ENCODE results near the gene IWS1.
"Not testable (repeated sequence)": the region's sequence is repeated elsewhere in the genome, so short reads cannot be mapped to it uniquely, and the experiment has no call there.

Gene IWS1

DNA sequence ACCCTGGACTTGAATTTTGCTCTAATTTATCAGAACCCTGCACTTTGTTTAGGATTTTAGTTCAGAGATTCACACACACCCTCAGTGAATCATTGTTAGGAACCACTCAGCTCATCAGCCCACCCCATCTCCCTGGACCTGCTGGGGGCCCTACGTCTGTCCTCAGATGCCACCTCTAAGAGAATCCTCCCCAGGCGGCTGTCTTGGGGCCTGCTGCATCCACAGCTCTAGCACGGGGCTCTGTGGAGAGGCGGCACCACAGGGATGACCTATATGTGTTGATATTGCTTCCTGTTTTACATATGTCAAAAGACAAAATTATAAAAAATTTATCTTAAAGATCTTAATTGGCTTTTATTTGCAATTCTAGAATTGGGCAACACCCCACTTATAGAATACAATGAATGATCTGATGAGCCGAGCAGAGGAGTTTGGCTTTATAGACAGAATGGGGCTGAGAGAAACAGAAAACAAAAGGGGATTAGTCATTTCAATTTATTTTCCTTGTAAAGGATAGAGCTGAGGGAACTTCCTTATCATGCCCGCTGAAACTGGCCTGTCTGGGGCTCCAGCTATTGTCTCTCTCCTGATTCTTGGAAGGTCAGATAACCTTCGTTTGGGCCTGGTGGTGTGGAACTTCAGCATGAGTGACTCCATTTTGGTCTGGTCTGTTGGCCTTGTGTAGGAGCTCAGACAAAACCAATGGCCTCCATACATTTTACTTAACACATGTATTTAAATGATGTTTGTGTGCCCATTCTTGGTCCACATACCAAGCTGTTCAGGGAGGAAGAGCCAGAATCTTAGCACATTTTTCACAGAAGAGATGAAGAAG, 10.6 kb upstream of the IWS1 start:
- TF ChIP-seq, protein P1, sequence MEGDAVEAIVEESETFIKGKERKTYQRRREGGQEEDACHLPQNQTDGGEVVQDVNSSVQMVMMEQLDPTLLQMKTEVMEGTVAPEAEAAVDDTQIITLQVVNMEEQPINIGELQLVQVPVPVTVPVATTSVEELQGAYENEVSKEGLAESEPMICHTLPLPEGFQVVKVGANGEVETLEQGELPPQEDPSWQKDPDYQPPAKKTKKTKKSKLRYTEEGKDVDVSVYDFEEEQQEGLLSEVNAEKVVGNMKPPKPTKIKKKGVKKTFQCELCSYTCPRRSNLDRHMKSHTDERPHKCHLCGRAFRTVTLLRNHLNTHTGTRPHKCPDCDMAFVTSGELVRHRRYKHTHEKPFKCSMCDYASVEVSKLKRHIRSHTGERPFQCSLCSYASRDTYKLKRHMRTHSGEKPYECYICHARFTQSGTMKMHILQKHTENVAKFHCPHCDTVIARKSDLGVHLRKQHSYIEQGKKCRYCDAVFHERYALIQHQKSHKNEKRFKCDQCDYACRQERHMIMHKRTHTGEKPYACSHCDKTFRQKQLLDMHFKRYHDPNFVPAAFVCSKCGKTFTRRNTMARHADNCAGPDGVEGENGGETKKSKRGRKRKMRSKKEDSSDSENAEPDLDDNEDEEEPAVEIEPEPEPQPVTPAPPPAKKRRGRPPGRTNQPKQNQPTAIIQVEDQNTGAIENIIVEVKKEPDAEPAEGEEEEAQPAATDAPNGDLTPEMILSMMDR (conservative IDR thresholded peaks at IDR 0.05; ENCODE audit: low read depth, low read length): no peak
- no peak overlapping the region for H3K4me3 ChIP-seq (ENCODE audit: low read depth, low read length)
- DNase-seq (ENCODE audit: low read depth): no peak

GRCh38 chr2:127535918-127536317, 9.6 kb upstream of the IWS1 start:
- TF ChIP-seq, protein P1 (conservative IDR thresholded peaks at IDR 0.05; ENCODE audit: low read depth, low read length): no peak
- DNase-seq (ENCODE audit: low read depth): no peak
- no peak overlapping the region for H3K4me3 ChIP-seq (ENCODE audit: low read depth, low read length)

GRCh38 chr2:127535422-127535901, 9.2 kb upstream of the IWS1 start, which contains the start of gene MYO7B:
TSS of gene MYO7B (plus strand) at chr2:127535683. CDS start at chr2:127559723, 24,040 bp downstream.
- no peak for DNase-seq (ENCODE audit: low read depth)
- H3K4me3 ChIP-seq (ENCODE audit: low read depth, low read length): no peak within 1 kb of the TSS
- TF ChIP-seq, protein P1 (conservative IDR thresholded peaks at IDR 0.05; ENCODE audit: low read depth, low read length): no peak

DNA sequence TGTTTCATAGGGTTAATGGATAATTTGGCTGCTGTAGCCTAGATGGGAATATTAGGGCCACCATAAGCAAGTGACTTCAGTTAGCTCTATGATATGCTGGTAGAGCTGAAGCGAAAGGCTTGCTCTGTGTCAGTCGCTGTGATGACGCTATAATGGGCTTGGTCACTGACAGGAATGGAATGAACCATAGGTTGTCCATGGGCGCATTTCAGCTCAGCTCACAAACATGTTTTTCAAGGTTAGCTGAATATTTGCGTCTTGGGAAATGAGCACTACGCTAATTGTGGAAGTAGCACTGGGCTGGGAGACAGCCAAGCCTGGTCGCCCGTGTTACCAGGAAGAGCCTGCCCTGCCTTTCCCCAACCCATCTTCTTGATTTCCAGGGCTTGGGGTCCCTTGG, 6.0 kb upstream of the IWS1 start:
- no peak overlapping the region for H3K4me3 ChIP-seq (ENCODE audit: low read depth, low read length)
- TF ChIP-seq, protein P1 (conservative IDR thresholded peaks at IDR 0.05; ENCODE audit: low read depth, low read length): no peak
- no peak for DNase-seq (ENCODE audit: low read depth)

- TF ChIP-seq, protein P1 (conservative IDR thresholded peaks at IDR 0.05; ENCODE audit: low read depth, low read length): no peak
- no peak overlapping the region for H3K4me3 ChIP-seq (ENCODE audit: low read depth, low read length)
- no peak for DNase-seq (ENCODE audit: low read depth)
These were observed 4.9 kb upstream of the IWS1 start for GRCh38 chr2:127531221-127531648.

DNA sequence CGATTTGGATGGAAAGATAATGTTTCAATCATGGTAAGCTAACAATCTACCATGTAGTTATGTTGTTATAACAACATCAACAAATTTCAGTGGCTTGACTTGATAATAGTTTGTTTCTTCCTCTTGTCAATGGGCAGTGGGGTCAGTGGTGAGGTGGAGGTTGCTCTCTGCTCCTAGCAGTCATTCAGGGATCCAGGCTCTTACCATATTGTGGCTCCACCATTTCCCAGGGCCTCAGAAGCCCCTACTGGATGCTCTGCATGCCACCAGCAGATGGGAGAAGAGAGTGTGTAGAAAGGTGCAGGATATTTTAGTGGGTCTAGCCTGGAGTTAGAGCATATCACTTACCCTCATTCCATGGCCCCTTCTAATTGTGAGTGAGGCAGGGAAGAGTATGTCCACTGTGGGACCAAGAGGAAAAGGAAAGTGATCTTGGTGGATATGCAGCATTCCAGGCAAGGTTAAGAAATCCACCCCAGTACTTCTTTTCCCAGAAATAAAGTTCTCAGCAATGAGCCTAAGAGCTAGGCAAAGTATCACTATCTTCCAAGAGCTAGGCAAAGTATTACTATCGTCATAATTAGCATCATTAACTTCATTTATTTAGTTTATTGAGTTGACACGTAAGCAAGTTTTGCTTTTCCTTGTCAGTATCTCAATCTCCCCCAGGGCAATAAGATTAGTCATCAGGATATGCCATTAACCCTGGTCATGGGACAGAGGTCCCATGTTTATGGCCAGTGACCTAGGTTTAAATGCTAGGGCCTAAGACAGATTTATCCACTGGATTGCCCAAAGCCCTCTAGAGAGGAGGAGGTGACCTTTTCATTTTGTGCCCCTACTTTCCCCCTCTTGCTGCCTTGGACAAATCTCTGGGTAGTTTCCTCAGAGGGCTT, 4.2 kb upstream of the IWS1 start:
- TF ChIP-seq, protein P1 (conservative IDR thresholded peaks at IDR 0.05; ENCODE audit: low read depth, low read length): no peak
- no peak overlapping the region for H3K4me3 ChIP-seq (ENCODE audit: low read depth, low read length)
- DNase-seq (ENCODE audit: low read depth): no peak

- H3K4me3 ChIP-seq (ENCODE audit: low read depth, low read length); DNase-seq (ENCODE audit: low read depth): not testable (repeated sequence)
These were observed 3.1 kb upstream of the IWS1 start for GRCh38 chr2:127529416-127529815.
